Measurements from ENCODE around the gene OR13A1.

DNA sequence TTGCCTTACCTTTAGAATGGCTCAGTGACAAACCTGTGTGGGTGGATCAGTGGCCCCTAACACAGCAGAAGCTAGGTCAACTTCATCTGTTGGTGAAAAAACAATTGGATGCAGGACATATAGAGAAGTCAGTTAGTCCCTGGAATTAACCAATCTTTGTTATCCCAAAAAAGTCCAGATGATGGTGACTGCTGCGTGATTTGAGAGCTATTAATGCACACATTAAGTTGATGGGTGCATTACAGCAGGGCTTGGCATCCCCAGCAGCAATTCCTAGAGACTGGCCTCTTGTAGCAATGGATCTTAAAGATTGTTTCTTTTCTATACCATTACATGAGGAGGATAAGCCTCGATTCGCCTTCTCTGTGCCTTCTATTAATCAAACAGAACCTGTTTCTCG lies 33.3 kb downstream of the OR13A1 start:
- TF ChIP-seq CTCF (IDR thresholded peaks at IDR 0.05) = no peak
- no peak for TF ChIP-seq POLR2A (IDR thresholded peaks at IDR 0.05)
